Stimulated activated CD4-positive, alpha-beta T cell treated with anti-CD3 and anti-CD28 coated beads, Interleukin-15, amount 100 ng/mL, for 1 hour (primary cell): ENCODE results near the gene DAPP1.

Experiments used
- DNase-seq, 2 donors: peaks; one replicate each; pipeline ENCODE4 v3.0.0-alpha.2; 2020; ENCODE audit warnings: low read depth in 1 of 2, low spot score in 1 of 2

The DAPP1 gene

DNA sequence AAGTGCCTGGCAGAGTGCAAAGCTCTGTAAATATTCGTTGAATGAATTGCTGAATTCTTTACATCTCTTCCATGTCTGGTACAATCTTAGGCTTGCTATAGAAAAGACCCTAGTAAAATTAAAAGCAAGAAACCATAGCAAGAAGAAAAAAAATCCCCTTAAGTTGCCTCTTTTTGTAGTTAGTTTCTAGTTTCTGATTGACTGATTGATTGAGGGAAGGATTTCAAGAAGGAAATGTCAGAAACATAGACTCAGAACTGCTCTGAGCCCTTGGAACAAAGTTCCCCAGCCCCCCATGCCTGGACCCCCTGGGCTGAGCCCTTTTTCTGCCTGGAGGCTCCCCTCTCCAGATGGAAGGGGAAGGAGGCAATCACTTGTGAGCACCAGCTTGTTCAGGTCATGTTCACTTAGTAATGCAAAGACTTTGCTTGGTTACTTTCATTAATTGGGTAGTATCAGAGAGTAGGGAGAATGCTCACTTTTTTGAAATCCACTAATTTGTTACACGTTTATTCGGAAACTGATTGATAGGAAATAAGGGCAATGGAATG lies 35.6 kb downstream of the DAPP1 start:
- no peak for DNase-seq

DNA sequence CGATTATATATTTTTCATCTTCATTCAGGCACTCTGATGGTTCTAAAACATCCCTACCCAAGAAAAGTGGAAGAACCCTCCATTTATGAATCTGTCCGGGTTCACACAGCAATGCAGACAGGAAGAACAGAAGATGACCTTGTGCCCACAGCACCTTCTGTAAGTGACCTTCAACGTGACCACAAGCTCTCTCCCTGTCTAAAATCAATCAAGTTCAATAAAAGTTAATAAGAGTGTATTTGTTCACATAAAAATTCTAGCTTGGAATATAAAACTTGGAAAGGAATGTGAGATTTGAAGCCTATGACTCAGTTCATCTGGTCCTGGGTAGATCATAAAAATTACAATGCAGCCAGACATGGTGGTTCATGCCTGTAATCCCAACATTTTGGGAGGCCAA lies 36.6 kb downstream of the DAPP1 start:
- no peak for DNase-seq

DNA sequence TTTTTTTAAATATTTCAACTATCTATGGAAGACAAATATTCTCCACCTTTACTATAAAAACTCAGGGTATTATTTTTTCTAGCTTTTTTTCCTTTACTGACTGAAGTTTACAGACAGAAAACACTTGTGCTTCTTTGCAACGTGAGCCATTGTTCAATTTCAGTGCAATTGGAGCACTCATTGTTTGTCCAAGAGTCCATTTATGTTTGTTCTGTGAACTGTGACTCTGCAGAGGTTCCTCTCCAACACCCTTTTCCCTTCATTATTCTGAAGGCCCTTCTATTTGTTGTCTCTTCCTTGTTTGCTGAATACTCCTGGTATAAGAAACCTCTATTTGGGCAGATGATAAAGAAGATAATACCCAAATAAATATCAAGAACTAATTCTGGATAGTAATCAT lies 37.4 kb downstream of the DAPP1 start:
- DNase-seq, result no peak

DNA sequence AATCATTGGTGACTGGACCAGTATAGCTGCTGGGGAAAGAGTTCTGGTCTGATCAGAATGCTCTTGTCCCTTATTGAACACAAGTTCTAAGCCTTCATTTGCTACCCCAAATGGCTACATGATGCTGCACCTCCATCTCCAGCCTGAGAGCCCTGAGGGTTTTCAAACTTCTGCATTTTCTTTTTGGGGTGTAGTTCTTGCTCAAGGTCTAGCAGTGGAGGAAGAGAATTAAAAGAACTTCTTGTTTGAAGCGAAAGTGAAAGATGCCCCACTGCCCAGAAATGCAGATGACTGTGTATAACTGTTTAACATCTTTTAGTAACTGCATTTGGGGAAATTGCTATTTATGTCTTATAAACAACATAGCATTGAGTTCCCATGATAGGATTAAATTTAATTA lies 39.1 kb downstream of the DAPP1 start:
- DNase-seq, result no peak

DNA sequence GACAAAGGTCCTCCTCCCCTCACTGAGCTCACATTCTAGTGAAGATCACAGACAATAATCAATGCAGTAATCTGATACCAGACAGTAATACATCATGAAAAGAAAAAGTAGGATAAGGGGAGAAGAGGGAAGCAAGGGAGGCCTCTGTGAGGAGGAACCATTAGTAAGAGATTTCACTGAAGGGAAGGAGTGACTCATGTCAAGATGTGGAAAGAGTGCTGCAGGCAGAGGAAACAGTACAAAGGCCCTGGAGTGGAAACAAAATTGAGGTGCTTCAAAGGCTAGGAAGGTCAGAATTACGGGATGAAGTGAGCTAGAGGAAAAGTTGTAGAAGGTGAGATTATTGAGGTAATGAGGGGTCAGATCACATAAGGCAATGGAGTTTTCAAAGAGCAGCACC lies 39.5 kb downstream of the DAPP1 start:
- DNase-seq, result no peak

DNA sequence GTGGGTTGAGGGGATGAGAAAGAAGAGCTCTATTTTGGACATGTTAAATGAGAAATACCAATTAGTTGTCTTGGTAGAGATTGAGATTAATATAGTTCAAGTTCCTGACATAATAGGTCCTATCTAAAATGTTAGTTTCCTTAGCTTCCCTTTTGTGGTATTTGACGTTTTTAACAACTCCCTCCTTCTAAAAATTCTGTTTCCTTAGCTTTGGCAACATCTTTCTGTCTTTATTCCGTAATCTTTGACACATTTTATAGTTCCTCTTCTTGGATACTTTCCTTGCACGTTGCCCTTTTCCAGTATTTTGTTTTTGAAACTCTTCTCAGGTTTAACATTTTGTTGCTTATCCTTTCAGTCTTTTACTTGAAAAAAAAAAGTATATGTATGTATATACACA lies 40.7 kb downstream of the DAPP1 start:
- no peak for DNase-seq

DNA sequence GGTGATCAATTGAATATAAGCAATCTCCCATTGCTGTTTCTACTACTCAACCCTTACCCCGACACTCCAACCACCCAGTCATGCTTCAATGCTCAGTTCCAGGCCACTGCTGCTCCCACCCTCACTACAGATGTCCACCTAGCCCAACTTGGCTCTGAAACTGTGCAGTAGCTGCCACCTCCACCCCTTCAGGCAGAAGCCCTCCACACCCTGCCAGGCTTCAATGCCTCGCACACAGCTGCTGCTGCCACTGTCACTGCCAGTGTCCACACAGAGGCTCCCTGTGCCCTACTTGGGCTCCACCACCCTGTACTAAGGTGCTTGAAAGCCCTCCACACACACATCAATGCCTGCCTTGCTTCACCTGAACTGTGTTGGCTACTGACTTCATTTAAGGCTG lies 43.0 kb downstream of the DAPP1 start:
- DNase-seq, result no peak

DNA sequence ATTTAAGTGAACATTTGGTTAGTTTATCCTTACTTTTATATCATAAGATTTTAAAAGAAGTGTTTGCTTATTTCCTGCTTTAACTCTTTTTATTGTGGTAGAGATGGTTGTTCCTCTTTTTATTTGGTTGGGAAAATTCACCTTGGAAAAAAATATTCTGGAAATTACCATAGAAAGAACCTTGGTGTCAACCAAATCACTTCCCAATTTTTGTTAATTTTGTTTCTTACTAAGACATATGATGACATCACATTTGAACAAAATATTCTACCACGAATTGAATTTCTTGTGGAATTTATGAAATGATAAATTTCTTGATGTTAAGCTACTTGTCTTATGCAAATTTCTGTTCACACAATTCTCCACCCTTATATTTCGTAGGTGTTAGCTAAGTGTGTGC lies 43.9 kb downstream of the DAPP1 start:
- DNase-seq, result no peak

DNA sequence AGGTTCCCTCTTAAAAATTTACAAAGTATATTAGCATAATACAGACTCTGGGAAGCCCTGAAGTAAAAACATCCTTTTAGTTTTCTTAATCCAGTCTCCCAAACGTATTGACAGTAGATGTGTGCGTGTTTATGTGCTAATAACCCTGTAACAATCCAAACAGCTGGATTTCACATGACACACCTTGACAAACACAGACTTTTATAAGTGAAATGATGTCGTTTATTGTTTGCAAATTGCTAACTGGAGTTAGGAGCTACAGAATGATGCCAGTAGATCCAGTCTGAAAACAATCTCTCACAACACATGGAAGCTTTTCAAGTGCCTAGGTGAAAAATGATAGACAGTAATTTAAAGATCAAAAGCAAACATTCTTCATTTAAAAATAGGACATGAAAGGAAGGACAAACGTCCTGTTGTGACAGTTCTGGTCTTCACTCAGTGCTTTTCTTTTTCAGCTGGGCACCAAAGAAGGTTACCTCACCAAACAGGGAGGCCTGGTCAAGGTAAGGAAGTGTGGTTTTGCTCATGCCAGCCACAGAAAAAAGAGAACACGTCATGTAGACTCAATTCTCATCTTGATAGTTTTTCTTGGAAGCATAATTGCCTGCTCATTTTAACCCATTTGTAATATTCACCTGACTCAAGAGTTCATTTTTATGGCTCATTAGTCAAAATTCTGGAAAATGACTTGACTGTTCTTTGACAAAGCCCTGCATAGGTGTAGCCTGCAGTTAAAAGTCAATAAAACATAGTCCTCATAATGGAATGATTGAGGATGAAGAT lies 44.7 kb downstream of the DAPP1 start:
- DNase-seq, result no peak

DNA sequence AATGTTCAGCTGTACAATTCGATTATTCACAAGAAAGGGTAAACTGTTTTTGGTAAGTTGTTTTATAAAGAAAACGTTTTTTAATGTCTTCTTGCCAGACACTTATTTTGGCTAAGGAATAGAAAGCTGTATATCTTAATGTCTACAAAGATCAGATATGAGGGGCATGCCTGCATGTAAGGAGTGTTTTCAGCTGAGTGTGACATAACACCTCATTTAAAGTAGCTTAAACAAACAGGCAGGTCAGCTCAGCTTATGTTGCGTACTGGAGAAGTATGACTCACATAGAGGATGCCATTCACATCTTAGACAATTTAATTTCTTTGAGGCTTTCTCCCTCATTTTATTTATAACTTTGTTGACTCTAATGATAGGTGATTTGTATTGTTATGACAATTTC lies 47.2 kb downstream of the DAPP1 start:
- DNase-seq, result no peak

DNA sequence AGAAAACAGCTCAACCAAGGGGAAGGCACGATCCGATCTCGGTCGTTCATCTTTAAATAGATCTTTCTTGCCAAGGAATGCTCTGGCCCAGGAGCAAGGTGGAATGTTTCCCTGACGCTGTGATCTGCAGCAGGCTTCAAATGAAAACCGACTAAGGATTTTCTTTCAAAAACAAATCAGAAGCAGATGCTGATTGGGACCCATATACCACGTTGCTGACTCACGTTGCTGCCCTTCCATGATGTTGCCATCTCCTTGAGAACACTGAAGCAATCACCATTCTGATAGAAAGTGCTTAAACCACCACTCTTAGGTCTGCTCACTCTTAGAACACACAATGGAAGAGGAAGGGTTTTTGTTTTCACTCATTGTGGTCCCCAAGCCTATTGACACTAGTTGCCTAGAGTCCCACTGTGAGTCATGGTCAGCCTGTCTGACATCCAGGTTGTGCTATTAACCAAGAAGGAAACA lies 51.5 kb downstream of the DAPP1 start:
- no peak for DNase-seq

DNA sequence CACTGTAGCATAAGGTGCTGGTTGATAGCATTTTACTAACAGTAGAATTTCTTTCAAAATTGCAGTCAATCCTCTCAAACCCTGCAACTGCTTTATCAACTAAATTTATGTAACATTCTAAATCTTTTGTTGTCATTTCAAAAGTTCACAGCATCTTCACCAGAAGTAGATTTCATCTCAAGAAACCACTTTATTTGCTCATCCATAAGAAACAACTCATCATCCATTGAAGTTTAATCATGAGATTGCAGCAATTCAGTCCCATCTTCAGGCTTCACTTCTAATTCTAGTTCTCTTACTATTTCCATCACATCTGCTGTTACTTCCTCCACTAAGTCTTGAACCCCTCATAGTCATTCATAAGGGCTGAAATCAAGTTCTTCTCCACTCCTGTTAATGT lies 55.9 kb downstream of the DAPP1 start:
- DNase-seq, result no peak

DNA sequence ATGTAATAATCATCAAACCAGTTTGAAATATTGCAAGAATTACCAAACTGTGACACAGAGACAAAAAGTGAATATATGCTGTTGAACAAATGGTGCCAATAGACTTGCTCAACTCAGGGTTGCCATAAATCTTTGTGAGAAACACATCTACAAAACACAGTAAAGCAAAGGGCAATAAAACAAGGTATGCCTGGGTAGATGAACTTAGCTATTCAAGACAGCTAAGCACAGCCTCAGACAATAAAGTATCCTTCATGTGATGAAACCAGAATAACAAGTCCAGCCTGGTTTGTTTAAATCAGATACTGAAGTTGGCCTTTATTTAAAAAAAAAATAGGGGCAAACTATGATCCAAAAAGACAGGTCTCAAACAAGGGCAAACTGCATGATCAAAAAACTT lies 58.4 kb downstream of the DAPP1 start:
- DNase-seq, result no peak

DNA sequence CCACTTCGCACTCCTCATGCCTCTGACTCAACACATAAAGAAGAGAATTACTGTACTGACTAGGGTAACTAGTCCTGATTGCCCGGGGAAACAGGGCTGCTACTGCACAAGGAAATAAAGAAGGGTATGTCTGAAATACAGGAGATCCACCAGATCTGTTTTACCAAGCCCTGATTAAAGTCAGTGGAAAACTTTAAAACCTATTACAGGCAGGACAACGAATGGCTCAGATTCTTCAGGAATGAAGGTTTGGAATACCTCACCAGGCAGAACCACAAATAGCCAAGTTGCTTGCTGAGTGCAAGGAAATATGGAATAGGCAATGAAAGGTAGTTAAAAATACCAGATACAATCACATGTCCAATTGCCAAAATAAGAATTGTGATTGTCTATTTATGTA lies 60.3 kb downstream of the DAPP1 start:
- no peak for DNase-seq

DNA sequence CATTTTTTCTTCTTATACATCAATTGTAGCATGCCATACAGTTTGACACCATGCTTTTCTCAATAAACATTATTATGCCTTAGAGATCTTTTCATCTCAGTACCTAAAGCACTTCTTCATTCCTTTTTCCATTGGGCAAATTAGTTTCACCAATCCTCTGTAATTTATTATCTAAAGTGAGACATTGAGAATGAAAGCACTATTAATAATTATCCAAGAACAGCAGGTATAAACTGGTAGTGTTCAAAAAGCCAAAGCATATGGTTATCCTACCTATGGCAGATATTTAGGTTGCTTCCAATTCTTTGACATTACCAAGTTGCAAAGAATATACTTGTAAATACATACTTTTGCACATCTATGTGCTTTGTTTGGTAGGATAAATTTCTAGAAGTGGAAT lies 62.0 kb downstream of the DAPP1 start:
- DNase-seq, result no peak

DNA sequence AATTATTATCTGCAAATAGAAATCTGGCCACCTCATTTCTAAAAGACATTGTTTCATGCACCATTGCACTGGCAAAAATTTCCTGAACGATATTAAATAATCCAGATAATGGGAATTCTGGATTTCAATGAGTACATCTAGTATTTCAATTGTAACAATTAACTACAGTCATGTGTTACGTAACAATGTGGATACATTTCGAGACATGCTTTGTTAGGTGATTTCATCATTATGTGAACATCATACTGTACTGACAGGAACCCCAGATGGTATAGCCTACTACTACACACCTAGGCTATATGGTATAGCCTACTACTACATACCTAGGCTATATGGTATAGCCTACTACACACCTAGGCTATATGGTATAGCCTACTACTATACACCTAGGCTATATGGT lies 62.8 kb downstream of the DAPP1 start:
- DNase-seq, result no peak

DNA sequence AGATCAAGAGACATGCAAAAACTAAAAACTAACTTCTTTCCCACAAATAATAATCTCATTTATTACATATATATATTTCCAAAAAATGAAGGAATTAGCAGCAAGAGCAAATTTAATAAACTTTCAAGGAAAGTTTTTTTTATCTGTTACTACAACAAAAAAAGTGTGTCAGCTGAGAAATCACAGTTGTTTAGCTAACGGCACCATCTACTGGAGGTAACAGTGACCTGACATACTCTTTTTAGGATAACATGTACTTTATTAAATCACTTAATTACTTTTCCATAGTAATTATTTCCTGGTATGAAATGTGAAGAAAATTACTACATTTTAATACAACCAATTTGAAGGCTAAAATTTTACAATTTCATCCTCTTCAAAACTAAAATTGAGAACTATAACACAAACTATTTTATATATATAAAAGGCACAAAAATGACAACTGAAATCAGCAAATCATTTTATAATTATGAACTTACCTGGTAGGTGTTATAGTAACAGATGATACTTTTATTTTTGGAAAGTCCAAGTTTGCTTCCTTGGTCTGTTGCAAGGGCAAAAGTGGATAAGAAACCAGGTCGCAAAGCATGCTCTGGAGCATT lies 68.5 kb downstream of the DAPP1 start:
- DNase-seq, result no peak

DNA sequence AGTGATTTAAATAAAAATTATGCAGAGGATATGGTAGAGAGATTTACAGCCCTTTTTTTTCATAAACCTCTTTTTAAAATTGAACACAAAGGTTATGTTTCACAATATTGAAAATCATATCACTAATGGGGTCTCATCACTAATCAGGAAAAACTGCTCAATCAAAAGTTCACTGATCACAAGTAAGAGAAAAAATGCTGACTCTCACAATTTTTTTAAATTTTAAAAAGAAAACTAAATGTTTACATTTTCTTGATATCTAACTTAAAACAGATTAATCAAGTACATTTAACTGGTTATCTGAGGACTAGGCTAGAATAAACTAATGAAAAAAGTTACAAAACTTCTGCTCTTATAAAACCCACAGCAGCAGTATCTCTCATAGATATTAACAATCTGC lies 69.1 kb downstream of the DAPP1 start:
- no peak for DNase-seq

DNA sequence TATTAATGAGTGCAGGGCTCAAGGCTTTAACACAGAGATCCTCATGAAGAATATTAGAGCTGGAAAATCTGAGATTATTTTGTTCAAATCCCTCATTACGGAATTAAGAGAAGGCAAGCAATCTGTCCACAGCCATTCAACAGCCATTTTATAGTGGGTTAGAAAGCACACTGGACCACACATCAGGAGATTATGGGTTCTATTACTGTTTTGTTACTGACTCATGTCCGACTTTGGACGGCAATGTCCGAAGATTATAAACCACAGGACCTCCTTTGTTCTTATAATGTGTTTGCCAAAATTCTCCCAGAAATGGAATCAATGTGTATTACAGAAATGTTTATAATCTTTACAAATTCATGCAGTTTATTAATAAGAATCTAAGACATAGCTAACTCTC lies 69.5 kb downstream of the DAPP1 start:
- no peak for DNase-seq

DNA sequence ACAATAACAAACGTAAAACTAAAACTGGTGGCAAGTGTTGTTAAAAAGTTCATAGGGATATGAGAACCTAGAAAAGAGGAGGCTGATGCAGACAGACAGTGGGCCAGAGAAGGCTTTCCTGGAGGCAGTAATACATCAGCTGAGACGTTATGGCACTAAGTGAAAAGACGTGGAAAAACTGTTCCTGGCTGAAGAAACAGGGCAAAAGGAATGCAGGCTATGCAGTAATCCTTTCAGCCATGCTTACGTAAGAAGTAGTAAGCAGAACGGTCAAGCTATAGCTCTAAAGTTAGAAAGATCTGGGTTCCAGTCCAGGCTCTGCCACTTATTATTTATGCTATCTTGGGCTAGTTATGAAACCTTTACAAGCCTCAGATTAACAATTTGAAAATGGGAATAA lies 71.2 kb downstream of the DAPP1 start:
- no peak for DNase-seq

DNA sequence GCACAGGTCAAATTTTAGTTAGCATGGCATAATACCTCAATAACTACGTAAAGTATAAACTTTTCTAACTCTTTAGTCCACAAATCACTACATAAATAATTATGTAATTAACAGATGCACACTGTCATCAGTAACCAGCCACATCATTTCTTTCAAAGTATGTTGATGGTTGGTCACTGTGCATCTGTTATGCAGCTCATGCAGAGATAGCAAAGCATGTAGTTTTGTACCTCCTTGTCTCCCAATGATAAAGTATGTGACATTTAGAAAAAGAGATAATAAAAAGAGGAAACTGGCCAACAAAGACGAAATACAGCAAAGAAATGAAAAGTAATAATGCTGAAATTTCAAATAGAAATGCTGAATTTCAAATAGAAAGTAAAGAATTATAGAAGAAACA lies 74.7 kb downstream of the DAPP1 start:
- DNase-seq, result no peak

DNA sequence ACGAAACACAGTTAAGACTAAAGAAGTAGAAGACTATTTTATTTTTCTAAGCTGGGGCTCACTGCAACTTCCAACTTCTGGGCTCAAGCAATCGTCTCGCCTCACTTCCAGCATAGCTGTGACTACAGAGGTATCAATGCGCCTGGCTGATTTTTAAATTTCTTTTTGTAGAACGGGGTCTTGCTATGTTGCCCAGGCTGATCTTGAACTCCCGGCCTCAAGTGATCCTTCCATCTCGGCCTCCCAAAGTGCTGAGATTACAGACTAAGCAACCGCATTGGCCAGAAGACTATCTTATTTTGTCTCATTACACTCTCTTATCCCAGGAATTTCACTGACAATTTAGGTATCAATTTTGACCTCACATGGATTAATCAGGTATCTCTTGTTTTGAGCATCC lies 76.4 kb downstream of the DAPP1 start:
- DNase-seq, result no peak

DNA sequence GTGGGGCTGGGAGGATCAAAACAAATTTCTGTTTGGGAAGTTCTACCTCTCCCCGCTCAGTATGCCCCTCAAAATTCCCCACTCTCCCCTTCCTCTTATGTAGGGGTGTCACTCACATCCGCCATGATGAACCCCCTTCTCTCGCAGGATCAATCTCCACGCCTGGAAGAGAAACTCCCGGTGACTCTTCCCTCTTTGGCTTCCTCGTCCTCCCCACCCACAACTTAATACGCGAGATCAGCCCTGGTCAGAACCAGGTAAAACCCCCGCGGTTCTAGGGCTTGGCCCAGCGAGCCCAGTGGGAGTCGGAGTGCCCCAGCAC lies 77.2 kb downstream of the DAPP1 start:
- DNase-seq, result no peak
